HG03175 (cell line): ENCODE data around the gene KLHDC7B.

Experiments used
- ATAC-seq: cut with Tn5 transposase; IDR thresholded peaks from one replicate; pipeline ENCODE4 v1.9.1; 2021; ENCODE audit warnings: mild to moderate bottlenecking, moderate library complexity; ENCODE audit not compliant: unreplicated experiment

The KLHDC7B gene

DNA sequence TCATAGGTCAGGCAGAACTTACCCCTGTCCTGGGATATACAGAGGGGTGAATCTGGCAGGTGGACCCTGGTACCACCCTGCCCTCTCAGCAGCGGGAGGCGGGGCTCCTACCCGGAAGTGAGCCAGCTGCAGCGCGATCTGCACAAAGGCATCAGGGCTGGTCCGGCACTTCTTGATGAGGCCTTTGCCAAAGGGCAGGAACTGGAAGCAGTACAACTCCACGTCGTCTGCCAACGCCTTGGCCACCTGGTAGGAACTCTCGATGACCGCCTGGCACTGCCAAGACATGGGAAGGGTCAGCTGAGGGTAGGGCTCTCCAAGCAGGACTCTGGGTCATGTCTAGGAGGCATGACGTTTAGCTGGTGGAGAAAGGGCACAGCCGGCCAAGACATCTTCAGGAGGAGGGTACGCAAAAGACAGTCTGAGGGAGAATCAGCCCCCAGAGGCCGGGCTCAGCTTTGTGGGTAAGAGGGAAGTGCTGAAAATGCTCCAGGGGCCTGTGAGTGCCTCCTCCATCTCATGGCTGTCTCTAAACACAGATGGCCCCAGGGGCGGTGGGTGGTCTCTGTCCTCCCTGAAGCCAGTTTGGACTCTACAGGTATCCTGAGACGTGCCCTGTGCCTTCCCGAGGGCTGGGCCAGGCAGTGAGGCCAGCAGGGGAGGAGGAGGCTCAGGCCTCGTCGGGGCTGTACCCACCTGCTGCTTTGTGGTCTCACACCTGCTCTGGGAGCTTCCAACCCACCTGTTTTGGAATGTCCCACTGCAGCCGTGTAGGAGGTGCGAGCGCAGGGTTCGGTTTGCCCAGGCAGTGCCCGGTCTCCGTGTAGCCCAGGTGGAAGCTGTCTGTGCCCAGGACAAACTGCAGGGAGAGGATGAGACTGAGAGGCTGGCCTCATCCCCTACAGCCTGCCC lies 25.8 kb downstream of the KLHDC7B start:
- no peak for ATAC-seq

DNA sequence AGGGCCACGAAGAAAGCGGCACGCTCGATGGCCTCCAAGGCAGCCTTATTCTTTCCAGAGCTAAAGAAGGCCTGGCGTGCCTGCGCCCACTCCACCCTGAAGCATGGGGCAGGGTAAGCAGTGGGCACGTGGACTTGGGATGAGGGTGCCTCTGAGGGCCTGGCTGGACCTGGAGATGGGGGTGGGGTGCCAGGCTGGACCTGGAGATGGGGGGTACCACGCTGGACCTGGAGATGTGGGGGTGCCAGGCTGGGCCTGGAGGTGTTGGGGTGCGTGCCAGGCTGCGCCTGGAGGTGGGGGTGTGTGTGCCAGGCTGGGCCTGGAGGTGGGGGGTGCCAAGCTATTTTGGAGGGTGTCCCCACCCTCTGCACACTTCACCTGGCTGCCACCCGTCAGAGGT lies 27.3 kb downstream of the KLHDC7B start:
- no peak for ATAC-seq

- no peak for ATAC-seq
These were observed 28.0 kb downstream of the KLHDC7B start for GRCh38 chr22:50573491-50574382.

DNA sequence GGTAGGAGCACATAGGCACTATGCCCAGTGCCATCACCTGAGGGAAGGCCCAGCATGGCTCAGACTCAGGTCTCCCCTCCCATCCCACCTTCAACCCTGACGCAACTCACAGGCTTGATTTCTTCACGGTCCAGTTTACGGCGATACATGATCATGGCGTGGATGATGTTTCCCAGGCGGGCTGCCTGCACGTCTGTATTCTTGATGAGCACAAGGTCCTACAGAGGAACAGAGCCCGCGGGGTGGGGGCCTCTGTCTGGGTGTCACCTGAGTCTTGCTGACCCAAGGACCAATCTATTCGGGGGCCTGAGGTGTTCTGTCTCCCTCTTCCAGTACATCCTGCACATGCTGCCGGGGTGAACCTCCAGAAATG lies 28.7 kb downstream of the KLHDC7B start:
- no peak for ATAC-seq

GRCh38 chr22:50575426-50575941 lies 29.8 kb downstream of the KLHDC7B start:
- no peak for ATAC-seq

DNA sequence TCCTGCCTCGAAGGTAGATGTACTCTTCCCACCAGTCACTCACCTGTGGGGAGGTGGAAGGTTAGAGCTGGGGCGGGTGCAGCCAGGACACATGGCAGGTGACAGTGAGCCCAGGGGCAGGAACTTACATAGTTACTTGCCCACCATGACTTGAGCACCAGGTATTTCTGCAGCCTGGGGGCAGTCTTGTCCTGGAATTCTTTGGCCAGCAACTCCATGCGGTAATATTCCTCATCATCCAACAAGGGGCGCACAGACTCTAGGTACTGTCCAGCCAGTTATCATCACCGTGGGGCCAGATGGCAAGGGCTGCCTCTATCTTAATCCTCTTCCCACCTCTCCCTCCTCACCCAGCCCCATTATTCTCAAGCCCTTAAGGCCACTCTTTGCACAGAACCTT lies 30.4 kb downstream of the KLHDC7B start:
- no peak for ATAC-seq

GRCh38 chr22:50576806-50577696 lies 31.4 kb downstream of the KLHDC7B start:
- ATAC-seq: no peak

DNA sequence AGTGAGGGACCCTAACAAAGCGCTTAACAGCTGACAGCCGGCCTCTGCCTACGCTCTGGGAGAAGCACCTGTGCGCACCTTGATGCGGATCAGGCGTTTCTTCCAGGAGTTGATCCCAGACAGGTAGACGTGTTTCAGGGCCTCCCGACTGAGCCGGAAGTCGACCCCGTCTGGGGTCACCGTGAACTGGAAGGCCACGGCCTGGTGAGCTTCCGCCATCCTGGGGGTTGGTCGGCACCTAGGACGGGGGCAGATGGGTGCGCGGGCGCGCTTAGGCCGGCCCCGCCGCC lies 31.9 kb downstream of the KLHDC7B start:
- no peak for ATAC-seq

GRCh38 chr22:50577987-50578775 lies 32.5 kb downstream of the KLHDC7B start, which contains the start of gene CPT1B:
TSS of gene CPT1B (minus strand) at chr22:50578427. CDS start at chr22:50577915, 512 bp downstream.
- no peak for ATAC-seq

DNA sequence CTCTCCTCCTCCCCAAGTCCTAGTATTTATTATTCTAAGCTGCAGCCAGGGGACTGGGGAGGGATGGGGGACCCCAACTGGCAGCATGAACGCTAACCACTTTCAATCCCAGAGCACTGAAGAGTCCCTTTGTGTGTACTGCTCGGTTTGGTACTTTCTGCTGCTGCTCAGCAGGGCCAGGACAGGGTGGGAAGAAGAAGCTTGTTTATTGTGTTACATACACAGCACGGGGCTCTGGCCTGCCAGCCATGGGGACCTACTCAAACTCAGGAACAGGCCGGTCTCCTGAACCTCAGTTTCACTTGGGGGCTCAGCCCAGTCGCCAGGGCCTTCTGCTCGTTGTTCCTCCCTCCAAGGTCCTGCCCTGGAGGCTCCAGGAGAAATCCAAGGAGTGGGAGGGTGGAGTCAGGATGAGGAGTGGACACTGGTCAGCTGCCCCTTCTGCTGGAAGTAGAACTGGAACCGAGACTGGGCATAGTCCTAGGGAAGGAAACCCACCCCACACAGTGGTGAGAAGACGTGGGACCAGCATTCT lies 33.1 kb downstream of the KLHDC7B start:
- ATAC-seq: no peak

GRCh38 chr22:50579752-50580151 lies 34.1 kb downstream of the KLHDC7B start:
- ATAC-seq: no peak

GRCh38 chr22:50581031-50581949 lies 35.6 kb downstream of the KLHDC7B start:
- ATAC-seq: no peak

GRCh38 chr22:50581950-50582492 lies 36.3 kb downstream of the KLHDC7B start:
- ATAC-seq: no peak

GRCh38 chr22:50582493-50583293 lies 37.0 kb downstream of the KLHDC7B start, which contains the start of gene CHKB:
TSS of gene CHKB (minus strand) at chr22:50582849. CDS start at chr22:50582781, 68 bp downstream.
- ATAC-seq: peak; percentile 89

DNA sequence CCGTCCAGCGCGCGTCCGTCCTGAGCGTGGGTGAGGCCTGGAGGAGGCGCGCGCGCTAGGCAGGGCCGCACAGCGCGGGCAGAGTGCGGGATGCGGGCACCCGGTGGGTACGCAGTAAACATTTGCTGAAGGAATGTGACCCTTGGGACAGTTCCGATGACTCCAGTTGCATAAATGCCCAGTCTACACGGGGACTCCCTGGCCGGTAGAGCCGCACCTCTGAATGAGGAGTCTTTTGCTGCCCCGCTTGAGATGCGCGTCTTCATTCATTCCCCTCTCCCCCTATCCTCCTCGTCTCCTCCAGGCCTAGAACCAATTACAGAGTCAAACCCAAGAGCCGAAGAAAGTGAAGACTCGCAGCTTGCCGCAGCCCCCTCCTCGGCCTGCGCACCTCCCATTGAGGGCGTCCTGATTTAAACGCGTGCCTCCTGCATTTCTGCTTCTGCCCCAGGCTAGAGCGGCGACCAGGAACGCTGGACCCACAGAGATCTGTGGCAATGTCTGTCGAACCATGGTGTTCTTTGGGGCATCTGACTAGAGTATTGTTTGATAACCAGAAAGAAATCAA lies 37.7 kb downstream of the KLHDC7B start:
- ATAC-seq: peak; percentile 17

DNA sequence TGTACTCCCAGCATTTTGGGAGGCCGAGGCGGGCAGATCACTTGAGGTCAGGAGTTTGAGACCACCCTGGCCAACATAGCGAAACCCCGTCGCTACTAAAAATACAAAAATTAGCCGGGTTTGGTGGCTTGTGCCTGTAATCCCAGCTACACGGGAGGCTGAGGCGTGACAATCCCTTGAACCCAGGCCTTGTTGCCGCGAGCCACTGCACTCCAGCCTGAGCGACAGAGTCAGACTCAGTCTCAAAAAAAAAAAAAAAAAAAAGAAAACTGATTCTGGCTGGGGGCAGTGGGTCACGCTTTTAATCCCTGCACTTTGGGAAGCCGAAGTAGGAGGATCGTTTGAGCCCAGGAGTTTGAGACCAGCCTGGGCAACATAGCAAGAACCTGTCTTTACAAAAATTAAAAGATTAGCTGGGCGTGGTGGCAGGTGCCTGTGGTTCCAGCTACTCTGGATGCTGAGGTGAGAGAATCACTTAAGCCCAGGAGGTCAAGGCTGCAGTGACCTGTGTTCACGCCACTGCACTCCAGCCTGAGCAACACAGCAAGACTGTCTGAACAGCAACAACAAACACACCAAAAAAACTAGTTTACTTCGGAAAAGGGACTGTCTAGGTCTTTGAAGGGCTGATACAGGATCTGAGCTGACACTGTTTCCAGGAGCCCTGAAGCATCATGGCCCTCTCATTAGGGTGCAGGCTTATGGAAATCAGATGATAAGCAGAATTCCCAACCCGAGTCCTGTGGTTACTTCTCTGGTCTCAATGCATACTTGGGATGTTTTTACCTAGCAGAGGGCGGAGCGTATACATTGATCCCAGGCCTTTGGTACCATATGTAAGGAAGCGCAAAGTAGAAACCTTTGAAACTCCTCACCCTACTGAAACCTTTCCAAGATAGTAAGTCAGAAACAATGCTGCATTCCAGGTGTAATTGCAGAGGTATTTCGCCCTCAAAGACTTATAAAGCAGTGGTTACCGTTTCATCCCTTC lies 38.7 kb downstream of the KLHDC7B start:
- ATAC-seq: no peak
